Aorta (tissue), 5 donors: Measurements from ENCODE around the gene TSPAN14. TPM values are rescaled to one million over a fixed set of nuclear protein-coding genes. Genes with fewer than 3 reads are reported as not detected.

Experiments used
- ATAC-seq: fragments of 200-7000 bp; cut with Tn5 transposase; one replicate; pipeline ENCODE4 v1.9.1; 2022; ENCODE audit warnings: moderate library complexity; ENCODE audit not compliant: low FRiP score
- DNase-seq, 2 donors: peaks; one replicate each; pipeline ENCODE4 v3.0.0-alpha.2; 2020
- H3K27ac ChIP-seq, 2 donors: one replicate each; pipeline ENCODE4 v1.5.1; 2013; ENCODE audit warnings: low read length in 2 of 2, mild to moderate bottlenecking in 2 of 2, moderate library complexity in 2 of 2, control low read depth in 1 of 2, inconsistent platforms in 1 of 2, low read depth in 1 of 2
- H3K27me3 ChIP-seq, 2 donors: one replicate each; pipeline ENCODE4 v1.6.1; 2013; ENCODE audit warnings: control low read depth in 1 of 2, low read length in 1 of 2, mild to moderate bottlenecking in 1 of 2, moderate library complexity in 1 of 2; ENCODE audit not compliant: insufficient read depth in 2 of 2, control insufficient read depth in 1 of 2
- H3K36me3 ChIP-seq, 2 donors: one replicate each; pipeline ENCODE4 v1.6.1; 2013; ENCODE audit warnings: control low read depth in 1 of 2, low read length in 1 of 2, mild to moderate bottlenecking in 1 of 2; ENCODE audit not compliant: insufficient read depth in 2 of 2, control insufficient read depth in 1 of 2
- H3K4me1 ChIP-seq, 2 donors: one replicate each; pipeline ENCODE4 v1.6.1; 2013; ENCODE audit warnings: low read length in 2 of 2, control low read depth in 1 of 2, mild to moderate bottlenecking in 1 of 2, moderate library complexity in 1 of 2; ENCODE audit not compliant: insufficient read depth in 2 of 2, control insufficient read depth in 1 of 2
- H3K4me3 ChIP-seq, 2 donors: one replicate each; pipeline ENCODE4 v1.5.1; 2013; ENCODE audit warnings: low read length in 2 of 2, control low read depth in 1 of 2, mild to moderate bottlenecking in 1 of 2
- H3K9me3 ChIP-seq: one replicate; pipeline ENCODE4 v1.6.1; 2013; ENCODE audit warnings: mild to moderate bottlenecking, low read length; ENCODE audit not compliant: control insufficient read depth
- WGBS, 2 donors: extraction: QIAGEN DNeasy Blood & Tissue Kit; methylation state at CpG; one replicate each; pipeline ENCODE4 v1.1.7; 2013; 5-methylcytosine and 5-hydroxymethylcytosine counted together
- intact Hi-C, 2 donors: fragments of 100-400 bp; cut with DNase I; formaldehyde crosslinking; loops; one replicate each; pipeline versions ENCODE4 v1.14.2 to v1.15.0; 2022
- polyA plus RNA-seq, 2 donors: library from polyadenylated mRNA; stranded (reverse); fragments of 200-250 nt; gene quantifications; one replicate each; pipeline ENCODE4 v1.2.3, GENCODE V29; 2013
- total RNA-seq, 2 donors: library from RNA; stranded (reverse); fragmentation: NEBNext Ultra II Directional; extraction: Animal tissue kit (Norgen Biotek cat#: 25700); gene quantifications; one replicate each; pipeline ENCODE4 v1.2.1, GENCODE V29; 2021
- donor health status: healthy with polysubstance abuse.
- donor health status: Bipolar disorder and iron deficiency.
- donor health status: DM: no; HTN: no; CAD: no.
- donor health status: DM: no; HTN: no; CAD: no.
- donor health status: DM: yes; HTN: yes; CAD: no.

TSPAN14 gene
- total and polyA plus RNA-seq, 4 donors: 12.3 to 61.5 (median 36.7) TPM

DNA sequence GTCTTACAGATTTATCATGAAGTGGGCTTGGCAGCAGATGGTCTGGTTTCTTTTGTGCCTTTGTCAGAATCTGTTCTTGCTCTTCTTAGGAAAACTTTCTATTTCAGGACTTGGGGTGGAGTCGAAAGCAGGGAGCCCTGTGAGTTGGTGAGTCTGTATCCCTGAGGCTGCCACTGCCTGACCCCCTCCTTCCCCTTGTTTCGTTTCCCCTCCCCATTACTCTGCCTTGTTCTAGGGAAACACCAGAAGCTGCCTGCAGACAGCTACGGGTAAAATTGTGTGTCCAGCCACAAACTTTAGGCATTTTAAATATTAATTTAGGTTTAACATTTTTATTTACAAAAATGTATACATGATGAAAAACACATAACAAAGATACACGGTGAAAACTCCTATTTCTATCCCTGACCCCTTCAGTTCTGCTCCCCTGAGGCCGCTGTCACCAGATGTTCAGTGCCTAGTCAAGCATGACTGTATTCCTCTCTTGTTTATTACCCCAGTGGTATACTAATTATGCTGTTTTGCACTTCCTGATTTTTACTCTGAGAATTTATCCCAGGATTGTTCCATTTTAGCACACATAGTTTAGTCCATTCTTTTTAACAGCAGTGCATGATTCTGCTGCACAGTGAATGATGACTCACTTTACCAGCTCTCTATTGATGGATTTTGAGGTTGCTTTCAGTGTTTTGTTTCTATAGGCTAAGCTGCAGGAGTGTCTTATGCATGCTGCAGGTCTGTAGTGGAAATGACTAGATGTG, 9.1 kb downstream of the TSPAN14 start:
- no peak overlapping the region for H3K27ac ChIP-seq
- H3K9me3 ChIP-seq: no peaks in the 10 kb centered on the region
- H3K36me3 ChIP-seq: no peaks in the 10 kb centered on the region
- WGBS, 2 donors: 34 to 38% methylated on average over 5 of the region's 5 CpGs
- H3K27me3 ChIP-seq: no peaks in the 10 kb centered on the region
- no peaks in the 10 kb centered on the region for H3K4me1 ChIP-seq
- no peak overlapping the region for H3K4me3 ChIP-seq
- no peak for ATAC-seq
- intact Hi-C loops: no loop called here
- DNase-seq: peak in 1 of 2 donors; percentile 32

DNA sequence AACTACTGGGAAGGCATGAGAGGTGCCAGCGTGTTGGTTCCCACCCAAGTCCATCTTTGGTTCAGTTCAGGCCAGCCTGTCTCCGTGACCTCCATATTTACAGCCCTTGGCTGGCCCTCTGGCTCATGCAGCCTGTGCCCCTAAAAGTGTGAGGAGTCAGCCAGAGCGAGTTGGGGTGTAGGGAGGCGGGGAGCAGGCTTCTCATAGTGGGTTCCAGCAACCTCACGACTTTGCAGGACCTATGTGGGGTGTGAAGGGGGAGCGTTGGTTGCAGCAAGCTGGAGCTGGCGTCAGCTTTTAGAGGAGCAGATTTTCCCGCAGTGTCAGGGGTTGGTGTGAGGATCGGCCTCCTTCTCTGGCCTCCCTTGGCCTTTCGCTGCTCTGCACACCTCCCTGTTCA, 9.8 kb downstream of the TSPAN14 start:
- Histone ChIP-seq H3K27me3 (no peaks in the 10 kb centered on the region), H3K4me1 (no peaks in the 10 kb centered on the region), H3K4me3 (no peak overlapping the region), H3K27ac (no peak overlapping the region), H3K9me3 (no peaks in the 10 kb centered on the region), H3K36me3 (no peaks in the 10 kb centered on the region)
- peak in 1 of 2 donors; percentile 35 for DNase-seq
- WGBS, 2 donors: 91 to 92% methylated on average over 10 of the region's 10 CpGs
- no peak for ATAC-seq
- intact Hi-C loops: no loop called here

DNA sequence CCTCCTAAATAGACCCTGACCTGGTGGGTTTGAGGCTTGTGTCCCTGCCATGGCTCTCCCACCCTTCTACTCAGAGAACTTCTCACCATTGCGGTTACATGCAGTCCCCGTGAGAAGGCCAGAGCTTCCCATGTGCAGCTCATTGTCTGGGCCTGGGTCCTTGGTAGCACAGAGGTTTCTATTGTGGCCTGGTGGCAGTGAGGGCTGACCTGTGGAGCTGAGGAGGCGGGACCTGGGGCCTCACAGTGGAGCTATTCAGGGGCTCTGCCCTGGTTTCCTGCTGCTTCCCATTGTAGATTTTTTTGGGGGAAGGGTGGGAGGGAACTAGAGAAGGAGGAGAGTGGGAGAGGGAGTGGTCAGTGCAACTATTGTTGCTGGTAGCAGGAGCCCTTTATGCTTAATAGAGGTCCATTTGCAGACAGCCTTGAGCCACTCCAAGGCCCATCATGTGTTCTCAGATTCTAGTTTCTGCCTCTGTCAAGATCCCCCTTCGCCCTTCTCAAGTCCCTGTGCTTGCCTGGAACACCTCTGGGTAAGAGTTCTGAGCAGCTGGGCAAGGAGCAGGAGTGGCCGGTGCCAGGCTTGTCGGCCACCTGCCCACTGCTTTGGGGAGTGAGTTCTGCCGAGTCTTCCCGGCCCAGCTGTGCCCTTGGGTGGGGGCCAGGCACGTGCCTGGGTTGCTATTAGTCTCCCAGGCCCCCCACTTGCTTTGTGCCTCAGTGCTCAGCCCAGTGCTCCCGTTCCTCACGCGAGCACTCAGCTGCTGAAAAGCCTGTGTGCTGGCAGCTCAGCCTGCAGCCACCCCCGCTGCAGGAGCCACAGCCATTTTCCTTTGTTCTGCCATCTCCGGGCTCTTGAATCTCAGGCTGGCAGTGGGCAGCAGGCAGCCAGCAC, 10.7 kb downstream of the TSPAN14 start:
- Histone ChIP-seq H3K9me3 (no peaks in the 10 kb centered on the region), H3K4me3 (no peak overlapping the region), H3K36me3 (no peaks in the 10 kb centered on the region), H3K27me3 (no peaks in the 10 kb centered on the region), H3K4me1 (no peaks in the 10 kb centered on the region), H3K27ac (no peak overlapping the region)
- WGBS, 2 donors: 22 to 23% methylated on average over 14 of the region's 14 CpGs
- intact Hi-C loops: no loop called here
- DNase-seq (peak in 1 of 2 donors; percentile 60), ATAC-seq (peak; percentile 23)

DNA sequence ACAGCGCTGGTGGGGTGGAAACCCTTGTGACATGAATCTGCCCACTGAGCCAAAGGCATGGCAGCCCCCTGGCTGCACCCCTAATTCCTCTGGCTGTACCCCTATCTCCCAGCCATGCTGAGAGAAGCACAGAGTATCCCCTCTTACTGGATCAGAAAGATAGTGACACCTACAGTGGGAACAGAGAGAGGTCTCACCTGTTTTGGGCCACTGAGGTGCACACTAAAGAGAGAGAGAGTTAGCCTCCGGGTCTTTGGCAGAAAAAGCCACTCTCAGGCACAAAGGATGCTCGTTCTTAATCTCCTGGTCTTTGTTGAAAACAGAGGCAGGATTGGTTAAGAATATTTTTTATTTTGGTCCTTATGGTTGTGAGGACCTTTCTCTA, 11.3 kb downstream of the TSPAN14 start:
- H3K4me3 ChIP-seq: no peak overlapping the region
- DNase-seq (no peak), ATAC-seq (no peak)
- H3K9me3 ChIP-seq: no peaks in the 10 kb centered on the region
- H3K4me1 ChIP-seq: no peaks in the 10 kb centered on the region
- H3K27me3 ChIP-seq: no peaks in the 10 kb centered on the region
- WGBS, 2 donors: 41 to 43% methylated on average over 3 of the region's 3 CpGs
- no peaks in the 10 kb centered on the region for H3K36me3 ChIP-seq
- intact Hi-C loops: no loop called here
- no peak overlapping the region for H3K27ac ChIP-seq

DNA sequence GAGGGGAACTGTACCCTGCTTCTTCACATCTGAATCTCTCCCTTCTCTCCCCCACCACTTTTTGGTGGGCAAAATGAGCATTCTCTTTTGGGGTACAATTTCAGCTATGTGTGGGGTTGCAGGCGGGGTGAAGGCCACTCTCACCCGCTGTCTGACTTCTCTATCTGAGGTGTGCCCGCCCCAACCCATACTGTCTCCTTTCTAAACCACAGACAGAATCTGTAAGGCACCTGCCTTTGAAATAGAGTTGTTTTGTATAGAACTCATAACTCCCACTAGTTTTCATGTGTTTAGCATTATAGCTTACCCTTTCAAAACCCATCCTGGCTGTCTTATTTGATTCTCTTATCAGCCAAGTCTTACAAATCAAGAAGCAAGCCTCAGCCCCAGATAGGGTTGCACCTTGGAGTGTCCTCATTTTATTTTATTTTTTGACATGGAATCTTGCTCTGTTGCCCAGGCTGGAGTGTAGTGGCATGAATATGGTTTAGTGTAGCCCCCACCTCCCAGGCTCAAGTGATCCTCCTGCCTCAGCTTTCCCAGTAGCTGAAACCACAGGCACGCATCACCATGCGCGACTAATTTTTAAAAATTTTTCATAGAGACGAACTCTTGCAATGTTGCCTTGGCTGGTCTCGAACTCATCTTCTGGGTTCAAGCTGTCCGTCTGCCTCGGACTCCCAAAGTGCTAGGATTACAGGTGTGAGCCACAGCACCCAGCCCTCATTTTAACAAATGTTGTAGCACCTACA, 11.9 kb downstream of the TSPAN14 start:
- H3K27ac ChIP-seq: no peak overlapping the region
- H3K36me3 ChIP-seq: no peaks in the 10 kb centered on the region
- no peaks in the 10 kb centered on the region for H3K9me3 ChIP-seq
- no peak overlapping the region for H3K4me3 ChIP-seq
- intact Hi-C loops: no loop called here
- DNase-seq (no peak), ATAC-seq (no peak)
- 96 to 97% methylated on average over 10 of the region's 10 CpGs for WGBS, 2 donors
- H3K27me3 ChIP-seq: no peaks in the 10 kb centered on the region
- no peaks in the 10 kb centered on the region for H3K4me1 ChIP-seq

DNA sequence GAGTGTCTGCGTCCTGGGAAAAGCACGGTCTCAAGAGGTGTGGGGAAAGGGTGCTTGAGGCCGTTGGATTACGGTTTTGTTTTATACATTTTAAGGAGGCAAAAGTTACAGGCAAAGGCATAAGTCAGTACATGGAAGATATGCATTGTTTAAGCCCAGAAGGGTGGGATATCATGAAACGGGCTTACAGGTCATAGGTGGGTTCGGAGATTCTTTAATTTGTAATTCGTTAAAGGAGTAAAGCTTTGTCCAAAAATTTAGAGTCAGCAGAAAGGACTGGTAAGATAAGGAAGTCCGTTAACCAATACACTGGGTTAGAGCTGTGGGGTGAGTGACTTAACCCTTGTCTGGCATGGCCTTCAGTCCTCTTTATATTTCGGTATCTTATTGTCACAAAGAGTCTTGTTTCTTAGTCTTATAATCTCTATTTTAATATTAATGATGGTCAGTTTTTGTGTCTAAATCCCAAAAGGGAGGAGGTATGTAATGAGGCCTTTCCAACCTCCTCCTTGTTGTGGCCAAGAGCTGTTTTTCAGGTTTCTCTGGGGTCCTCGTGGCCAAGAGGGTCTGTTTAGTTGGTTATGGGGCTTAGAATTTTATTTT, 12.7 kb downstream of the TSPAN14 start:
- ATAC-seq (no peak), DNase-seq (no peak)
- Histone ChIP-seq H3K27me3 (no peaks in the 10 kb centered on the region), H3K4me3 (no peak overlapping the region), H3K36me3 (no peaks in the 10 kb centered on the region), H3K27ac (no peak overlapping the region), H3K4me1 (no peaks in the 10 kb centered on the region), H3K9me3 (no peaks in the 10 kb centered on the region)
- 91% methylated on average over 10 of the region's 10 CpGs for WGBS, 2 donors
- intact Hi-C loops: no loop called here

DNA sequence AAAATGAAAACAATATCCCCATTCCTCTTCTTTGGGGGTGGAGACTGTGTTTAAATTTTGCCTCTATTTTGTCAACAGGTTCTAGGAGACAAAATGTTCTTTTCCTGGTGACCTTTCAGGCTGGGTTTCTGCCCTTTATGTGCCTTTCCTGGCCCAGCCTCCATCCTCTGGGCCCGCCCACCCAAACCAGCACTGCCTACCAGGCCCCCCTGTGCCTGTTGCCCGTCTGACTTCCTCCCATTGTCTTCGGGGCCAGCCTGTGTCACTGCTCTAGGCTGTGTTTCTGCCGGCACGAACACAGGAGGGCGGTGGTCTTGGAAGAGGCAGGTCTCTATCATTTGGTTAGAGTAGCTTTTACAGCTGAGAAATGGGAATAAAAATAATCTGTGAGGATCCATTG, 13.9 kb downstream of the TSPAN14 start:
- no peaks in the 10 kb centered on the region for H3K36me3 ChIP-seq
- DNase-seq (peak; percentile 67 to 79), ATAC-seq (peak; percentile 76)
- intact Hi-C loops: no loop called here
- no peaks in the 10 kb centered on the region for H3K4me1 ChIP-seq
- H3K4me3 ChIP-seq: no peak overlapping the region
- no peaks in the 10 kb centered on the region for H3K9me3 ChIP-seq
- no peak overlapping the region for H3K27ac ChIP-seq
- H3K27me3 ChIP-seq: no peaks in the 10 kb centered on the region
- 78 to 84% methylated on average over 6 of the region's 6 CpGs for WGBS, 2 donors

DNA sequence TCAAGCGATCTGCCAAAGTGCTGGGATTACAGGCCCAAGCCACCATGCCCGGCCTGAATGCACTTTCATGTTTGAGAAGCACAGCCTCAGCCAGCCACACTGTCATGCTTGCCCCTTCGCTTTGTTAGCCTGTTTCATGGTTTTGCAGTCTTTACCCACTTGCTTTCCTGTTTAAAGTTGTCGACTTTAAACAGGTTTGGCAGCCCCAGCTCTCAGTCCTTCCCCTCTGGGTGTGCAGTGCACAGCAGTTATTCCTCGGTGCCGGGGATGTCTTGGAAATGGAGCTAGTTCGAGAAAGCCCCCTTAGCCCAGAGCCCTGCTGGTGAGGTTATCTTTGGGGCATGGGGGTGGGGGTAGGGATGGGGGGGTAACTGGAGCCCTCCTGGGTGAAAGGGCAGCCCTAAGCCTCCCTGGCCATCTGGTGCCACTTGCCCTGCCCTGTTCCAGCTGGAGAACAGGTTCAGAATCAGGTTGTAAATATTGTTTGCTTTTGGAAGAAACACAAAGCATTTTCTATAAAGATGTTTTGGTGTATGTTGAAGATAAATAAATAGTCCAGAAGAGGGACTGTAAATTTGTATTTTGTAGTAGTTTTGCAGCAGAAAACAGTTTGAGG, 14.8 kb downstream of the TSPAN14 start:
- intact Hi-C loops: no loop called here
- WGBS, 2 donors: 91 to 92% methylated on average over 7 of the region's 7 CpGs
- Histone ChIP-seq H3K36me3 (no peaks in the 10 kb centered on the region), H3K9me3 (no peaks in the 10 kb centered on the region), H3K27ac (no peak overlapping the region), H3K27me3 (no peaks in the 10 kb centered on the region), H3K4me3 (no peak overlapping the region), H3K4me1 (no peaks in the 10 kb centered on the region)
- no peak for ATAC-seq
- peak in 1 of 2 donors; percentile 48 for DNase-seq
